Ovary (tissue), 9 donors: Measurements from ENCODE around the gene GABRR3. TPM values are rescaled to one million over a fixed set of nuclear protein-coding genes. Genes with fewer than 3 reads are reported as not detected.

Experiments used
- DNase-seq, 5 donors: peaks; one replicate each; pipeline ENCODE4 v3.0.0-alpha.2; 2019 to 2020
- H3K27ac ChIP-seq, 2 donors: fragments of 200-600 bp; one replicate each; pipeline versions ENCODE4 v1.5.1 to v1.8.0; 2019 to 2022
- H3K27me3 ChIP-seq: fragments of 200-600 bp; one replicate; pipeline ENCODE4 v1.8.0; 2022
- H3K36me3 ChIP-seq: fragments of 200-600 bp; sonication (generic); one replicate; pipeline ENCODE4 v1.5.1; 2019
- H3K4me1 ChIP-seq: one replicate; pipeline ENCODE4 v1.8.1; 2013; ENCODE audit warnings: mild to moderate bottlenecking, moderate library complexity; ENCODE audit not compliant: insufficient read depth
- H3K4me3 ChIP-seq: fragments of 200-600 bp; sonication (generic); one replicate; pipeline ENCODE4 v1.5.1; 2017
- H3K9me3 ChIP-seq, 2 donors: fragments of 200-600 bp in 1 of 2; sonication (generic) in 1 of 2; one replicate each; pipeline versions ENCODE4 v1.5.1 to v1.8.1; 2013 to 2019; ENCODE audit warnings: mild to moderate bottlenecking in 1 of 2, moderate library complexity in 1 of 2
- CTCF ChIP-seq, 3 donors: fragments of 450-650 bp in 2 of 3; fragments of 200-600 bp in 1 of 3; IDR thresholded peaks; one replicate each; pipeline versions ENCODE4 v1.5.1 to v1.8.0; 2016 to 2022; ENCODE audit warnings: antibody characterized with exemption in 3 of 3, mild to moderate bottlenecking in 1 of 3
- EP300 ChIP-seq: sonication (generic); formaldehyde crosslinking; IDR thresholded peaks from one replicate; pipeline ENCODE4 v1.6.1; 2017; ENCODE audit warnings: antibody characterized with exemption
- POLR2A ChIP-seq: fragments of 450-650 bp; IDR thresholded peaks from one replicate; pipeline ENCODE4 v1.6.1; 2017; ENCODE audit warnings: antibody characterized with exemption, mild to moderate bottlenecking, moderate library complexity
- WGBS, 3 donors: extraction: QIAGEN DNeasy Blood & Tissue Kit in 1 of 3; methylation state at CpG; one replicate each; pipeline versions ENCODE4 v1.1.5 to v1.1.7; 2013 to 2017; 5-methylcytosine and 5-hydroxymethylcytosine counted together
- intact Hi-C, 4 donors: fragments of 100-400 bp; cut with DNase I; formaldehyde crosslinking; loops; one replicate each; pipeline versions ENCODE4 v1.11.0 to v1.15.1; 2022 to 2023
- polyA plus RNA-seq, 2 donors: library from polyadenylated mRNA; stranded (reverse); fragments of 200-250 nt in 1 of 2; fragments of 350-450 nt in 1 of 2; fragmentation: Illumina TruSeq in 1 of 2; extraction: RNeasy Lipid Tissue Mini Kit (QIAGEN cat#74804) in 1 of 2; gene quantifications; one replicate each; pipeline ENCODE4 v1.2.3, GENCODE V29; 2013 to 2014
- total RNA-seq, 7 donors: library from RNA; depleted of rRNA in 2 of 7; stranded (reverse); fragments of >200 nt in 2 of 7; fragmentation: NEBNext Ultra II Directional in 3 of 7; extraction: Animal tissue kit (Norgen Biotek cat#: 25700) in 3 of 7; gene quantifications; one replicate each; pipeline versions ENCODE4 v1.1.0 to v1.2.4, GENCODE V29; 2016 to 2023
- donor health status: DM: no; HTN: no; CAD: no; lungs with moderate emphysema.
- donor health status: DM: no; HTN: no; CAD: no.
- donor health status: Bipolar disorder and iron deficiency.
- donor health status: DM: yes; HTN: yes; CAD: no.
- donor health status: DM: no; HTN: no; CAD: no.
- donor health status: DM: yes; HTN: yes; CAD: no.

GABRR3 gene
- total and polyA plus RNA-seq, 9 donors = not detected

GRCh38 chr3:97967966-97968365 lies 67.1 kb downstream of the GABRR3 start:
- no peaks in the 10 kb centered on the region for H3K4me1 ChIP-seq
- WGBS, 3 donors = 85 to 89% (median 89%) methylated on average over 8 of the region's 8 CpGs
- TF ChIP-seq EP300 (no peak), CTCF (IDR thresholded peaks at IDR 0.05) (no peak), POLR2A (no peak)
- no peaks in the 10 kb centered on the region for H3K36me3 ChIP-seq
- intact Hi-C loops = no loop called here
- H3K27ac ChIP-seq = no peak overlapping the region
- H3K27me3 ChIP-seq = no peaks in the 10 kb centered on the region
- H3K4me3 ChIP-seq = no peak overlapping the region
- no peak for DNase-seq
- H3K9me3 ChIP-seq = no peaks in the 10 kb centered on the region

DNA sequence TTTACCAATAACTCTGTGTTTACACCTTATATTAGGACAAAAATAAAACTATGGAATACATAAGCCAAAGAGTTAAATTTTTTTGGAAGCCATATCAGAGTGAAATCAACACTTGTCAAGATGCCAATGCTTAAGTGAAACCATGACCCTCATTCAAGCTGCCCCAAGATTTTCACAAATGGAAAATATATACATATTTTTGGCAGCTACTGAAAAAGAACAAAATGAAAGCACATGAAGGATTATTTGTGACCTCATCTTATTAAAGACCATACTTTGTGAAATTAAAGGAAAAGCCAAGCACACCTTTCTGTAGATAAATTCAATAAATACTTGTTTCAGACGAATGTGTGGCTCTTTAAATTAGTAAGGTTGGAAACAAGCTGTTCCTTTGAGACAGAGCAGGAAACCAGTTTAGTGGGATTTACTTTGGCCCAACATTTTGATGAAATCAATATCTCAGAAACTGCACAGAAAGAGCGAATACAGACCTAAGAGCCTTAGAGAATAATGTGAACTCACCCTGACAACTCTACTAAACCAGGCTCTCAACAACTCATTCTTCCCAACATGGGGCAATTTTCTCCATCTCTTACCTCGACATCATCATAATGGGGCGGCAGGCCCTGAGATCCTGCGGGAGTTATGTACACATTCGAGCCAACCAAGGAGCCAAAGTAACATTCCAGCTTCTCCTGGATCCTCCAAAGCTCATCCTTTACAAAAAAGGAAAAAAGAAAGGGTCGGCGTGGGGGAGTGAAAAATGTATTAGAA lies 73.9 kb downstream of the GABRR3 start:
- H3K27me3 ChIP-seq = no peaks in the 10 kb centered on the region
- H3K4me1 ChIP-seq = no peaks in the 10 kb centered on the region
- no peak for DNase-seq
- intact Hi-C loops = no loop called here
- H3K36me3 ChIP-seq = no peaks in the 10 kb centered on the region
- no peaks in the 10 kb centered on the region for H3K9me3 ChIP-seq
- no peak overlapping the region for H3K4me3 ChIP-seq
- no peak overlapping the region for H3K27ac ChIP-seq
- TF ChIP-seq EP300 (no peak), CTCF (IDR thresholded peaks at IDR 0.05) (no peak), POLR2A (no peak)
- 86 to 90% (median 89%) methylated on average over 8 of the region's 8 CpGs for WGBS, 3 donors

- TF ChIP-seq EP300 (no peak), CTCF (IDR thresholded peaks at IDR 0.05) (no peak), POLR2A (no peak)
- Histone ChIP-seq H3K4me1 (no peaks in the 10 kb centered on the region), H3K27ac (no peak overlapping the region), H3K9me3 (no peaks in the 10 kb centered on the region), H3K27me3 (no peaks in the 10 kb centered on the region), H3K36me3 (no peaks in the 10 kb centered on the region), H3K4me3 (no peak overlapping the region)
- no peak for DNase-seq
- WGBS, 3 donors = 88 to 91% (median 89%) methylated on average over 5 of the region's 5 CpGs
- intact Hi-C loops = no loop called here
Measured at GRCh38 chr3:97960551-97960950, 74.6 kb downstream of the GABRR3 start.

DNA sequence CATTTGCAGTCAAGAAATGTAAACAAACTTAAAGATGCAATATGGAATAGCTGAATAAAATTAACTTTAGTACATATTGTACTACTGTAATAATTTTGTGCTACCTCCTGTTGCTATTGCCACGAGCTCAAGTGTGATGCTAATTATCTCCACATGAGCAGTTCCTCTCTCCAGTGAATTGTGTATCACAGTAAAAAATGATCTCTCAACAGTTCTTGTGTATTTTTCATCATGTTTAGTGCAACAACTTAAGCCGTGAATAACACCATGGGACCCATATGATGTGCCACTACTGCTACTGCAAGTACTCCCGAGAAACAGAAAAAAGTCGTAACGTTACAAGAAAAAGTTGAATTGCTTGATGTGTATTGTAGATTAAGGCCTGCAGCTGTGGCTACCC lies 75.2 kb downstream of the GABRR3 start:
- H3K4me3 ChIP-seq = no peak overlapping the region
- no peaks in the 10 kb centered on the region for H3K36me3 ChIP-seq
- no peaks in the 10 kb centered on the region for H3K27me3 ChIP-seq
- no peak overlapping the region for H3K27ac ChIP-seq
- no peaks in the 10 kb centered on the region for H3K4me1 ChIP-seq
- TF ChIP-seq POLR2A = no peak
- TF ChIP-seq EP300 = no peak
- no peak for TF ChIP-seq CTCF (IDR thresholded peaks at IDR 0.05)
- intact Hi-C loops = no loop called here
- H3K9me3 ChIP-seq = no peaks in the 10 kb centered on the region
- 93 to 96% (median 94%) methylated on average over 5 of the region's 5 CpGs for WGBS, 3 donors
- DNase-seq = no peak
